ENCODE measurements around the gene ATXN1.

DNA sequence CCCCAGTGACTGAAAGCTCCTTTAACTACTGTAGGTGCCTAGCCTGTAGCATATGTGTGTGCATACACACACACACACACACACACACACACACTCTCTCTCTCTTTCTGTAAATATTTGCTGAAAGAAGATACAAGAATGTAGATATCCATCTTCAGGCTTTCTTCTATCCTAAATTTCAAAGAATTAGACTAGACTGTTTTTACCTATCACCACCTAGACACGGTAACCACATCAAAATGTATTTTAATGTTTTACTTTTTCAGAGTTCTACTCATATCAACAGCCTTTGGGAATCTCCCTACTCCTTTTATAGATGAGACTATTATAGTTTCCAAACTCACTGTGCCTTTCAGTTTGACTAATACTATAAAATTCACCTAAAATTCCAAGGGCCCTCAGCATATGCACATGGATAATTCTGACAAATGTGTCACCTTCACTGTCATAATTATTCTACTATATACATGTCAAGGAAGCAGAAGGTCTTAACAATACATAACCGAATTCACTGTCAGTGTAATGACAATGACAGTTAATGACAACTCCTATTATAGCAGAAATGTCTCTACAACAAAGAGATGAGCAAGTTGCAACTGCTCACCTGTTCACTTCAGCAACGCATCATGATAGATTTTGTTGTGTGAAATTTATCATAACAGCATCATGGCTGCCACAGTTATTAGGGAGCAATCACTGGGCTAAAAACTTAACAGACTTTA is 286.3 kb downstream of the ATXN1 start:
- no peak for TF ChIP-seq CTCF (optimal IDR thresholded peaks at IDR 0.05 in 1 of 3, IDR thresholded peaks at IDR 0.05 in 1 of 3, conservative IDR thresholded peaks at IDR 0.05 in 1 of 3; ENCODE audit: extremely low read depth in 1 of 3, insufficient read depth in 2 of 3, low read length in 3 of 3)
- TF ChIP-seq EZH2 (IDR thresholded peaks at IDR 0.05; ENCODE audit: low read length), result no peak

All from keratinocyte (primary cell).